Smooth muscle cell (in vitro differentiated cells): ENCODE results near the gene RPS8. TPM values are rescaled to one million over a fixed set of nuclear protein-coding genes. Genes with fewer than 3 reads are reported as not detected.

Experiments
- DNase-seq: peaks from one replicate; lab custom pipeline; 2025; ENCODE audit not compliant: unreplicated experiment; lab: John Stamatoyannopoulos, UW
- H2AFZ ChIP-seq: fragments of 200-600 bp; sonication (generic); 2 replicates; pipeline ENCODE4 v1.6.0; 2016; ENCODE audit warnings: antibody characterized with exemption, low read depth, mild to moderate bottlenecking
- H3F3A ChIP-seq: fragments of 200-600 bp; sonication (generic); 2 replicates; pipeline ENCODE4 v1.6.0; 2017; ENCODE audit warnings: antibody characterized with exemption, low read depth
- H3K27ac ChIP-seq: fragments of 200-600 bp; sonication (generic); 2 replicates; pipeline ENCODE4 v1.5.1; 2016; ENCODE audit warnings: low read depth, mild to moderate bottlenecking
- H3K27me3 ChIP-seq: fragments of 200-600 bp; sonication (generic); 2 replicates; pipeline ENCODE4 v1.6.1; 2016; ENCODE audit warnings: low read depth, mild to moderate bottlenecking
- H3K36me3 ChIP-seq: fragments of 200-600 bp; sonication (generic); 2 replicates; pipeline ENCODE4 v1.5.1; 2016; ENCODE audit warnings: low read depth
- H3K4me1 ChIP-seq: fragments of 200-600 bp; sonication (generic); 2 replicates; pipeline ENCODE4 v1.5.1; 2016; ENCODE audit warnings: low read depth
- H3K4me2 ChIP-seq: fragments of 200-600 bp; sonication (generic); 2 replicates; pipeline ENCODE4 v1.6.0; 2016; ENCODE audit warnings: mild to moderate bottlenecking
- H3K4me3 ChIP-seq: fragments of 200-600 bp; sonication (generic); 2 replicates; pipeline ENCODE4 v1.5.1; 2016; ENCODE audit warnings: mild to moderate bottlenecking
- H3K79me2 ChIP-seq: fragments of 200-600 bp; sonication (generic); 2 replicates; pipeline ENCODE4 v1.6.0; 2016; ENCODE audit warnings: low read depth, mild to moderate bottlenecking
- H3K9ac ChIP-seq: fragments of 200-600 bp; sonication (generic); 2 replicates; pipeline ENCODE4 v1.6.0; 2016; ENCODE audit warnings: low read depth
- H3K9me3 ChIP-seq: fragments of 200-600 bp; sonication (generic); replicated peaks from 2 replicates; pipeline ENCODE4 v1.5.1; 2016; ENCODE audit warnings: low read depth
- H4K20me1 ChIP-seq: fragments of 200-600 bp; sonication (generic); 2 replicates; pipeline ENCODE4 v1.6.0; 2016; ENCODE audit warnings: low read depth
- CTCF ChIP-seq: fragments of 200-600 bp; sonication (generic); IDR thresholded peaks from 2 replicates; pipeline ENCODE4 v1.5.1; 2017; ENCODE audit warnings: borderline replicate concordance, mild to moderate bottlenecking, antibody characterized with exemption; ENCODE audit not compliant: insufficient read depth, poor library complexity, severe bottlenecking
- WGBS: methylation state at CpG from one replicate; pipeline ENCODE4 v1.1.7; 2016; ENCODE audit warnings: low lambda C conversion rate; 5-methylcytosine and 5-hydroxymethylcytosine counted together
- polyA plus RNA-seq: library from polyadenylated mRNA; unstranded; fragments of >200 nt; fragmentation: Nextera tagmentation; extraction: Ambion mirVana; gene quantifications from 2 replicates; pipeline ENCODE4 v1.2.1, GENCODE V29; 2016
- small RNA-seq: library from RNA; depleted of rRNA; stranded (forward); fragments of <200 nt; gene quantifications from one replicate; pipeline ENCODE3, GENCODE V24; 2014
- total RNA-seq: library from RNA; depleted of rRNA; stranded (reverse); fragments of >200 nt; gene quantifications from 2 replicates; pipeline ENCODE4 v1.2.3, GENCODE V29; 2014

The RPS8 gene
- total and polyA plus RNA-seq, 2 experiments from 2014 or later = 478 to 2,330 TPM

DNA sequence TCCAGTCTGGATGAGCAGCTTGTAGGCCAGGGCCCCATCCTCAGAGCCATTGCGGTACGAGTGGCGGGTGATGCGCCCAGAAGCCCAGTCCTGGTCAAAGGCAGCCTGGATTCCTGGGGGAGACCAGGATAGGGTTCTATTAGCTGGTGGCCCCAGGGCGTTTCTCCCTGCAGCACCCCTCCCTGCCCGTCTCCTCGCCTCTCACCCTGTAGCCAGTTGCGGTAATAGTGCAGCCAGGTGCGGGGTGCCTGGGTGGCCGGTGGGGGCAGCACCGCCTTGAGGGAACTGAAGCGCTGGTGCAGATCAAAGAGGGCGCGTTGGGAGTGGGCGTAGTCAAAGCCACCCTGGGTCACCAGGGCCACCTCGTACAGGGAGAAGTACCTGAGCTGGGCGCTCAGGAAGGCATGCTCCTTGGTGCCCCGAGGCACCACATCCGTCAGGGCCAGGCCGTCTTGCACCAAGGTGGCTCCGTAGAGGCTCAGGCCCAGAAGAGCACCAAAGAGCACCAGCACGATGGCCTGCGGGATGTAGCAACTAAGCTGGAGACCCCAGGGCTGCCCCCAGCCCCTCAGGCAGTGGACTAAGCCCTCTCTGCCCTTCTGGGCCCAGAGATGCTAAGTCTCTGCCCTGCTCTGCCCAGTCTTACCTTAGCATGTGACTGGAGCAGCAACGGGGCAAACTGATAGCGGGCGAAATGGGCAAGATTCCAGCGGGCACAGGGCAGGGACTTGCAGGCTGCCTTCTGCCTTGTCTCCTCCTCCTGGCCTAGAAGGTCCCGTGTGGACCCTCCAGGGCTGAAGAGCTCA, 52.1 kb downstream of the RPS8 start:
- no peaks in the 10 kb centered on the region for H3K36me3 ChIP-seq
- H2AFZ ChIP-seq = no peak overlapping the region
- no peaks in the 10 kb centered on the region for H3F3A ChIP-seq
- DNase-seq = no peak
- no peaks in the 10 kb centered on the region for H3K4me1 ChIP-seq
- no peaks in the 10 kb centered on the region for H3K79me2 ChIP-seq
- no peak overlapping the region for H3K4me3 ChIP-seq
- no peaks in the 10 kb centered on the region for H4K20me1 ChIP-seq
- H3K4me2 ChIP-seq = no peak overlapping the region
- H3K27me3 ChIP-seq = no peaks in the 10 kb centered on the region
- H3K9ac ChIP-seq = no peak overlapping the region
- WGBS = 85% methylated on average over 28 of the region's 28 CpGs
- H3K9me3 ChIP-seq = no peaks in the 10 kb centered on the region
- TF ChIP-seq CTCF = no peak
- H3K27ac ChIP-seq = no peak overlapping the region

DNA sequence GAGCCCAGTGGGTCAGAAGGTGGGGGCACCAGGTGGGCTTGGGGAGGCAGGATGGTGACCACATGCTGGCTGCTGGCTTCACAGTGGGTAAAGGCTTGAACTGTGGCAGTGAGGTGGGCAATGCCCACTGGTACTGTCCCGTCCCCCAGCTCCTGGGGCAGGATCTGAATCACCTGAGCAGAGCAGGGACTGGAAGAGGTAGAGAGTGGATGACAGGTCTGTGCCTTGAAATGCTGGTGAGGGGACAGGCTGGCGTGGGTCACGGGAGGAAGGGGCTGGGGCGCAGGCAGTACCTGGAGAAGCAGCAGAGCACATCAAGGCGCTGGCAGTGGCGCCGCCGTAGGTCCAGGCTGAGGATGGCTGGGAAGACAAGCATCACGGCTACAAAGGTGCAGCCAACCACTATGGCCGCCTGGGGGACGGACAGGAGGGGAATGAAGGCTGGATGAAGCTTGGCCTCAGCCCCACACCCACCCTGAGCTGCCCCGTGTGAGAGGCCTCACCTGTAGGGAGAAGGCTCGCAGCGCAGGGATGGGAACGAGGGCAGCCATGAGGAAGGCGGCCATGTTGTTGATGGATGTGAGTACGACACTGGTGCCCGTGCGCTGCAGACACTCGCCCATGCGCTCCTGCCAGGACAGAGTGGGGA, 52.8 kb downstream of the RPS8 start:
- Histone ChIP-seq H3K27ac (no peak overlapping the region), H3K36me3 (no peaks in the 10 kb centered on the region), H3F3A (no peaks in the 10 kb centered on the region), H4K20me1 (no peaks in the 10 kb centered on the region), H3K4me2 (no peak overlapping the region), H2AFZ (no peak overlapping the region), H3K79me2 (no peaks in the 10 kb centered on the region), H3K9me3 (no peaks in the 10 kb centered on the region), H3K27me3 (no peaks in the 10 kb centered on the region), H3K4me1 (no peaks in the 10 kb centered on the region), H3K4me3 (no peak overlapping the region), H3K9ac (no peak overlapping the region)
- no peak for DNase-seq
- no peak for TF ChIP-seq CTCF
- 96% methylated on average over 21 of the region's 21 CpGs for WGBS

Small RNA genes lying within 50 kb of the gene (small RNA-seq; reads per million reads assigned to genes)
- 8.7 reads per million, percentile 75 among the genes with 10 or more reads in this experiment for gene RNU5D-1
- gene SNORD38A = 208 reads per million, percentile 99 among the genes with 10 or more reads in this experiment
- gene SNORD38B = not detected
- gene SNORD46 = 5,349 reads per million, percentile 100 among the genes with 10 or more reads in this experiment
- not detected for gene SNORD55

Other genes with a start within 250 kb of the RPS8 start
- gene TMEM53, start 101.1 kb upstream of the RPS8 start, total RNA-seq = 8.1 and 8.6 TPM in 2 replicates
- 13.0 and 15.5 TPM in 2 replicates for gene TMEM53, start 101.1 kb upstream of the RPS8 start, polyA plus RNA-seq
- 1.5 and 4.8 TPM in 2 replicates for gene ARMH1, start 100.8 kb upstream of the RPS8 start, total RNA-seq
- 8.3 and 10.1 TPM in 2 replicates for gene ARMH1, start 100.8 kb upstream of the RPS8 start, polyA plus RNA-seq
- not detected in 2 replicates for gene RNU5D-1, start 44.4 kb upstream of the RPS8 start, total RNA-seq
- gene RNU5D-1, start 44.4 kb upstream of the RPS8 start, polyA plus RNA-seq = not detected in 2 replicates
- gene KIF2C, start 35.7 kb upstream of the RPS8 start, total RNA-seq = 5.7 and 9.2 TPM in 2 replicates
- 6.8 and 8.5 TPM in 2 replicates for gene KIF2C, start 35.7 kb upstream of the RPS8 start, polyA plus RNA-seq
- 0.54 TPM in 1 of 2 replicates, not detected in the other for gene BEST4, start 12.6 kb downstream of the RPS8 start, total RNA-seq
- gene BEST4, start 12.6 kb downstream of the RPS8 start, polyA plus RNA-seq = 0.78 and 0.89 TPM in 2 replicates
- 26.2 and 42.0 TPM in 2 replicates for gene PLK3, start 24.8 kb downstream of the RPS8 start, total RNA-seq
- 39.7 and 71.6 TPM in 2 replicates for gene PLK3, start 24.8 kb downstream of the RPS8 start, polyA plus RNA-seq
- 1.1 and 2.0 TPM in 2 replicates for gene DYNLT4, start 31.8 kb downstream of the RPS8 start, total RNA-seq
- 1.6 and 5.8 TPM in 2 replicates for gene DYNLT4, start 31.8 kb downstream of the RPS8 start, polyA plus RNA-seq
- gene BTBD19, start 33.0 kb downstream of the RPS8 start, total RNA-seq = 9.5 and 11.9 TPM in 2 replicates
- gene BTBD19, start 33.0 kb downstream of the RPS8 start, polyA plus RNA-seq = 11.0 and 27.4 TPM in 2 replicates
- 0.22 TPM in 1 of 2 replicates, not detected in the other for gene PTCH2, start 67.7 kb downstream of the RPS8 start, total RNA-seq
- 0.43 and 2.0 TPM in 2 replicates for gene PTCH2, start 67.7 kb downstream of the RPS8 start, polyA plus RNA-seq
- 22.0 and 29.8 TPM in 2 replicates for gene EIF2B3, start 211.1 kb downstream of the RPS8 start, total RNA-seq
- 24.2 and 26.9 TPM in 2 replicates for gene EIF2B3, start 211.1 kb downstream of the RPS8 start, polyA plus RNA-seq
- 22.1 and 22.7 TPM in 2 replicates for gene HECTD3, start 235.8 kb downstream of the RPS8 start, total RNA-seq
- 34.6 and 41.7 TPM in 2 replicates for gene HECTD3, start 235.8 kb downstream of the RPS8 start, polyA plus RNA-seq
- gene UROD, start 236.7 kb downstream of the RPS8 start, total RNA-seq = 53.7 and 82.4 TPM in 2 replicates
- 122 and 123 TPM in 2 replicates for gene UROD, start 236.7 kb downstream of the RPS8 start, polyA plus RNA-seq